Measurements from ENCODE around the gene SLX4IP. TPM values are rescaled to one million over a fixed set of nuclear protein-coding genes. Genes with fewer than 3 reads are reported as not detected.

Gene SLX4IP
- total and polyA plus RNA-seq, 2 donors (not counting 1 experiment from before 2014, with no cell fraction given), result 2.0 to 8.1 TPM

- ATAC-seq (ENCODE audit: low read depth) (no peak), DNase-seq (no peak)
- Mint-ChIP-seq H3K4me3 (no peak overlapping the region), H3K4me1 (no peaks in the 10 kb centered on the region), H3K9me3 (ENCODE audit: insufficient read depth) (no peaks in the 10 kb centered on the region), H3K27ac (no peak overlapping the region), H3K27me3 (no peaks in the 10 kb centered on the region)
- H3K36me3 ChIP-seq (replicated peaks in 1 of 2; ENCODE audit: control extremely low read depth in 1 of 2, control insufficient read depth in 1 of 2, extremely low read depth in 1 of 2, insufficient read depth in 2 of 2, low read length in 1 of 2), result no peaks in the 10 kb centered on the region
- no peak overlapping the region for H3K4me2 ChIP-seq (replicated peaks; ENCODE audit: low read depth, low read length, poor library complexity, severe bottlenecking)
- WGBS (ENCODE audit: insufficient coverage), result 90% methylated on average over 17 of the region's 18 CpGs
- ChIA-PET POLR2A (no interaction called here), CTCF (no interaction called here)
- no peak overlapping the region for H3K4me3 ChIP-seq (ENCODE audit: control extremely low read depth in 1 of 5, extremely low read depth in 1 of 5, insufficient read depth in 1 of 5, low read depth in 2 of 5, low read length in 4 of 5)
- H2AFZ ChIP-seq (ENCODE audit: insufficient read depth, low read depth, low read length, poor library complexity, severe bottlenecking), result no peak overlapping the region
- TF ChIP-seq EZH2 (IDR thresholded peaks at IDR 0.05; ENCODE audit: borderline replicate concordance, insufficient read depth, low read depth, low read length, poor library complexity, severe bottlenecking) (no peak), CTCF (IDR thresholded peaks at IDR 0.05) (no peak)
- H3K79me2 ChIP-seq (ENCODE audit: control insufficient read depth, insufficient read depth, low read length), result no peaks in the 10 kb centered on the region
- H4K20me1 ChIP-seq (ENCODE audit: control insufficient read depth, insufficient read depth, low read length, poor library complexity, severe bottlenecking), result no peaks in the 10 kb centered on the region
- intact Hi-C loops (cut with micrococcal nuclease), result no loop called here
- no peak overlapping the region for H3K9ac ChIP-seq (ENCODE audit: low read length)
- H3K9me3 ChIP-seq (ENCODE audit: control extremely low read depth in 1 of 3, control insufficient read depth in 2 of 3, insufficient read depth in 1 of 3, low read length in 2 of 3), result no peaks in the 10 kb centered on the region
- H3K4me1 ChIP-seq (ENCODE audit: control insufficient read depth in 2 of 2, insufficient read depth in 2 of 2, low read length in 2 of 2), result no peaks in the 10 kb centered on the region
- no peak overlapping the region for H3K27ac ChIP-seq (ENCODE audit: low read length in 2 of 2)
- H3K27me3 ChIP-seq (replicated peaks in 1 of 4; ENCODE audit: control extremely low read depth in 1 of 4, control insufficient read depth in 3 of 4, insufficient read depth in 4 of 4, low read length in 3 of 4), result no peaks in the 10 kb centered on the region
Measured at GRCh38 chr20:10639737-10640556, 204.8 kb downstream of the SLX4IP start.

- ChIA-PET POLR2A (no interaction called here), CTCF (no interaction called here)
- ATAC-seq (ENCODE audit: low read depth) (no peak), DNase-seq (no peak)
- Histone ChIP-seq H2AFZ (ENCODE audit: insufficient read depth, low read depth, low read length, poor library complexity, severe bottlenecking) (no peak overlapping the region), H3K4me3 (ENCODE audit: control extremely low read depth in 1 of 5, extremely low read depth in 1 of 5, insufficient read depth in 1 of 5, low read depth in 2 of 5, low read length in 4 of 5) (no peak overlapping the region), H3K79me2 (ENCODE audit: control insufficient read depth, insufficient read depth, low read length) (no peaks in the 10 kb centered on the region), H3K4me1 (ENCODE audit: control insufficient read depth in 2 of 2, insufficient read depth in 2 of 2, low read length in 2 of 2) (no peaks in the 10 kb centered on the region), H3K36me3 (replicated peaks in 1 of 2; ENCODE audit: control extremely low read depth in 1 of 2, control insufficient read depth in 1 of 2, extremely low read depth in 1 of 2, insufficient read depth in 2 of 2, low read length in 1 of 2) (no peaks in the 10 kb centered on the region), H3K4me2 (replicated peaks; ENCODE audit: low read depth, low read length, poor library complexity, severe bottlenecking) (no peak overlapping the region), H4K20me1 (ENCODE audit: control insufficient read depth, insufficient read depth, low read length, poor library complexity, severe bottlenecking) (no peaks in the 10 kb centered on the region), H3K27me3 (replicated peaks in 1 of 4; ENCODE audit: control extremely low read depth in 1 of 4, control insufficient read depth in 3 of 4, insufficient read depth in 4 of 4, low read length in 3 of 4) (no peaks in the 10 kb centered on the region), H3K27ac (ENCODE audit: low read length in 2 of 2) (no peak overlapping the region), H3K9me3 (ENCODE audit: control extremely low read depth in 1 of 3, control insufficient read depth in 2 of 3, insufficient read depth in 1 of 3, low read length in 2 of 3) (no peaks in the 10 kb centered on the region), H3K9ac (ENCODE audit: low read length) (no peak overlapping the region)
- H3K4me1 Mint-ChIP-seq, result no peaks in the 10 kb centered on the region
- H3K27me3 Mint-ChIP-seq, result peaks cover 3% of the 10 kb centered on the region
- no peak overlapping the region for H3K4me3 Mint-ChIP-seq
- H3K27ac Mint-ChIP-seq, result no peak overlapping the region
- WGBS (ENCODE audit: insufficient coverage), result 100% methylated on average over 4 of the region's 12 CpGs
- intact Hi-C loops (cut with micrococcal nuclease), result no loop called here
- TF ChIP-seq EZH2 (IDR thresholded peaks at IDR 0.05; ENCODE audit: borderline replicate concordance, insufficient read depth, low read depth, low read length, poor library complexity, severe bottlenecking), result no peak
- no peak for TF ChIP-seq CTCF (IDR thresholded peaks at IDR 0.05)
- H3K9me3 Mint-ChIP-seq (ENCODE audit: insufficient read depth), result no peaks in the 10 kb centered on the region
Measured at GRCh38 chr20:10640897-10641296, 205.8 kb downstream of the SLX4IP start.

All from B cell (primary cell).